Thyroid gland (tissue), 4 donors: ENCODE data around the gene DEPP1.
"Not testable (repeated sequence)": the region's sequence is repeated elsewhere in the genome, so short reads cannot be mapped to it uniquely, and the experiment has no call there.

Experiments
- POLR2A ChIP-seq, 2 donors: fragments of 450-650 bp; IDR thresholded peaks; one replicate each; pipeline ENCODE4 v1.6.1; 2017; ENCODE audit warnings: antibody characterized with exemption in 2 of 2, mild to moderate bottlenecking in 2 of 2, moderate library complexity in 1 of 2
- TF ChIP-seq, protein P1 (sequence below), 6 experiments: fragments of 200-600 bp in 3 of 6; fragments of 450-650 bp in 3 of 6; sonication (generic) in 3 of 6; IDR thresholded peaks; one replicate each; pipeline ENCODE4 v1.5.1; 2016 to 2019; ENCODE audit warnings: antibody characterized with exemption in 6 of 6, mild to moderate bottlenecking in 2 of 6, inconsistent platforms in 1 of 6, moderate library complexity in 1 of 6

DNA sequence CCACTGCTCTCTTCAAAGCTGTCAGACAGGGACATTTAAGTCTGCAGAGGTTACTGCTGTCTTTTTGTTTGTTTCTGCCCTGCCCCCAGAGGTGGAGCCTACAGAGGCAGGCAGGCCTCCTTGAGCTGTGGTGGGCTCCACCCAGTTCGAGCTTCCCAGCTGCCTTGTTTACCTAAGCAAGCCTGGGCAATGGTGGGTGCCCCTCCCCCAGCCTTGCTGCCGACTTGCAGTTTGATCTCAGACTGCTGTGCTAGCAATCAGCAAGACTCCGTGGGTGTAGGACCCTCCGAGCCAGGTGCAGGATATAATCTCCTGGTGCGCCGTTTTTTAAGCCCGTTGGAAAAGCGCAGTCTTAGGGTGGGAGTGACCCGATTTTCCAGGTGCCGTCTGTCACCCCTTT lies 35.9 kb upstream of the DEPP1 start:
- not testable (repeated sequence) for TF ChIP-seq POLR2A (IDR thresholded peaks at IDR 0.05)
- TF ChIP-seq, protein P1, sequence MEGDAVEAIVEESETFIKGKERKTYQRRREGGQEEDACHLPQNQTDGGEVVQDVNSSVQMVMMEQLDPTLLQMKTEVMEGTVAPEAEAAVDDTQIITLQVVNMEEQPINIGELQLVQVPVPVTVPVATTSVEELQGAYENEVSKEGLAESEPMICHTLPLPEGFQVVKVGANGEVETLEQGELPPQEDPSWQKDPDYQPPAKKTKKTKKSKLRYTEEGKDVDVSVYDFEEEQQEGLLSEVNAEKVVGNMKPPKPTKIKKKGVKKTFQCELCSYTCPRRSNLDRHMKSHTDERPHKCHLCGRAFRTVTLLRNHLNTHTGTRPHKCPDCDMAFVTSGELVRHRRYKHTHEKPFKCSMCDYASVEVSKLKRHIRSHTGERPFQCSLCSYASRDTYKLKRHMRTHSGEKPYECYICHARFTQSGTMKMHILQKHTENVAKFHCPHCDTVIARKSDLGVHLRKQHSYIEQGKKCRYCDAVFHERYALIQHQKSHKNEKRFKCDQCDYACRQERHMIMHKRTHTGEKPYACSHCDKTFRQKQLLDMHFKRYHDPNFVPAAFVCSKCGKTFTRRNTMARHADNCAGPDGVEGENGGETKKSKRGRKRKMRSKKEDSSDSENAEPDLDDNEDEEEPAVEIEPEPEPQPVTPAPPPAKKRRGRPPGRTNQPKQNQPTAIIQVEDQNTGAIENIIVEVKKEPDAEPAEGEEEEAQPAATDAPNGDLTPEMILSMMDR (IDR thresholded peaks at IDR 0.05), result not testable (repeated sequence)
